HG03103 (cell line): ENCODE measurements around the gene OBP2A.
"Not testable (repeated sequence)": the region's sequence is repeated elsewhere in the genome, so short reads cannot be mapped to it uniquely, and the experiment has no call there.

Experiments used
- ATAC-seq: cut with Tn5 transposase; IDR thresholded peaks from one replicate; pipeline ENCODE4 v1.9.1; 2021; ENCODE audit warnings: low read depth; ENCODE audit not compliant: unreplicated experiment

The OBP2A gene

GRCh38 chr9:135545646-135546176 lies at the start of gene OBP2A:
Gene OBP2A, plus strand, starts transcription at chr9:135546126. Its CDS starts 55 bp downstream, at chr9:135546181.
- ATAC-seq = not testable (repeated sequence)

GRCh38 chr9:135498381-135499126 lies 47.4 kb upstream of the OBP2A start:
- ATAC-seq = no peak

- ATAC-seq = peak; percentile 35
These were observed 46.4 kb upstream of the OBP2A start for GRCh38 chr9:135499326-135500070.

GRCh38 chr9:135500071-135500524 lies 45.8 kb upstream of the OBP2A start:
- peak; percentile 15 for ATAC-seq

- peak; percentile 73 for ATAC-seq
These were observed 45.2 kb upstream of the OBP2A start, which contains the start of gene MRPS2 for GRCh38 chr9:135500525-135501260. Gene MRPS2, plus strand, starts transcription at chr9:135500682. Its CDS starts 29 bp downstream, at chr9:135500711.

GRCh38 chr9:135501261-135502167 lies 44.4 kb upstream of the OBP2A start:
- no peak for ATAC-seq

GRCh38 chr9:135502168-135502872 lies 43.6 kb upstream of the OBP2A start:
- ATAC-seq = no peak

GRCh38 chr9:135502873-135503321 lies 43.0 kb upstream of the OBP2A start:
- ATAC-seq = no peak

- no peak for ATAC-seq
These were observed 42.3 kb upstream of the OBP2A start for GRCh38 chr9:135503371-135504261.

- ATAC-seq = no peak
These were observed 41.4 kb upstream of the OBP2A start for GRCh38 chr9:135504262-135505243.

GRCh38 chr9:135505406-135506187 lies 40.3 kb upstream of the OBP2A start:
- no peak for ATAC-seq

- ATAC-seq = no peak
These were observed 39.4 kb upstream of the OBP2A start for GRCh38 chr9:135506327-135507103.

- ATAC-seq = no peak
These were observed 38.6 kb upstream of the OBP2A start for GRCh38 chr9:135507104-135508035.

GRCh38 chr9:135508211-135508820 lies 37.6 kb upstream of the OBP2A start:
- ATAC-seq = no peak
